Ramos (cell line): ENCODE data around the gene MOBP.

ENCODE experiments used
- in situ Hi-C: fragments of 300-500 bp; cut with MboI; formaldehyde crosslinking; loops from one replicate; pipeline ENCODE4 v1.14.3; 2022; ENCODE audit warnings: low sequenced_read_pairs; ENCODE audit not compliant: unreplicated experiment

Gene MOBP

DNA sequence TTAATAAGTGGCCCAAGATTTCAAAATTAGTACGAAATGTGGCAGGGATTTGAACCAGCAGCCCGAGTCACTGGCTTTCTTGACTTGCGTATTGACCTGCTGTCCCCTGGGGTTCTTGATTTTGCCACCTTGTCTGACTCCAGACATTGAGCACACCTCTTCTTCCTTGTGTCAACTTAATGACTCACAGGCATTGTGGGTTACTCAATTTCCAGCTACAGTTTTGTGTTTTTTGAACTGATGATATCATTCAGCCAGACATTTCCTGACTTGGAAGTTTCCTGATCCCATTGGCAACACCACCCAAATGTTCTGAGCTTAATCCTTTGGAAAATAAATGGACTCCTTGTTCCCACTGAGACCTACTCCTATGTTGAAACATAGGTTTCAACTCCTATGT is 64.2 kb downstream of the MOBP start:
- in situ Hi-C loops = no loop called here

DNA sequence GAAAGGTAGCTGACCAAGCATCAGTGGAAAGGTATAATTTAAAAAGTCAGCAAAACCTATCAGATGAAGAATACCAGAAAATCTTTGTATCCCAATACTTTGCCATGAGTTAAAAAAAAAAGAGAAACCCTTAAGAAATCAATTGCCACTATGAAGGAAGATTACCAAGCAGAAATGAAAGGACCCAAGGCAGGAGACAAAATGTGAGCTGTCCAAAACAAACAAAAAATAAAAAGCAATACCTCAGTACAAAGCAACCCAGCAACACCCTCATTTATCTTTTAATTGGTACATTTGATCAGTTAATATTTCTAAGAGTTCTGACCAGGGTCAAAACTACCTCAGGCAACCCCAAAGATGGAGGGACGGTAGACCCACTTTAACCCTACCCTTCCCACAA is 65.3 kb downstream of the MOBP start:
- in situ Hi-C loops = no loop called here

DNA sequence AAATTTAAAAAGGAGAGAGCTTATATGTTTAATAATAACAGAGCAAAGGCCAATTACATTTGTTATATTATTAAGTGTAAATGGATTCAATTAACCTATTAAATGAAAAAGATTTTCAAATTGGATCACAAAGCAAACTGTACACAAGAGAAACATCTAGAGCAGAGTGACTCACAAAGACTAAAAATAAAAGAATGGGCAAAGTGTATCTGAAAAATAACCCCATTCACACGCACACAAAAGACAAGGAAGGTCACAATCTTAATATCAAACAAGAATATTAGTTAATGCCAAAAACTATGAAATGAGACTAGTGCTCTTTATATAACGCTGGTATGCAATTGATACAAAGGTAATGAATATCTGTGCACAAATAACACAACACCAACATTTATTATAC is 65.7 kb downstream of the MOBP start:
- in situ Hi-C loops = no loop called here

DNA sequence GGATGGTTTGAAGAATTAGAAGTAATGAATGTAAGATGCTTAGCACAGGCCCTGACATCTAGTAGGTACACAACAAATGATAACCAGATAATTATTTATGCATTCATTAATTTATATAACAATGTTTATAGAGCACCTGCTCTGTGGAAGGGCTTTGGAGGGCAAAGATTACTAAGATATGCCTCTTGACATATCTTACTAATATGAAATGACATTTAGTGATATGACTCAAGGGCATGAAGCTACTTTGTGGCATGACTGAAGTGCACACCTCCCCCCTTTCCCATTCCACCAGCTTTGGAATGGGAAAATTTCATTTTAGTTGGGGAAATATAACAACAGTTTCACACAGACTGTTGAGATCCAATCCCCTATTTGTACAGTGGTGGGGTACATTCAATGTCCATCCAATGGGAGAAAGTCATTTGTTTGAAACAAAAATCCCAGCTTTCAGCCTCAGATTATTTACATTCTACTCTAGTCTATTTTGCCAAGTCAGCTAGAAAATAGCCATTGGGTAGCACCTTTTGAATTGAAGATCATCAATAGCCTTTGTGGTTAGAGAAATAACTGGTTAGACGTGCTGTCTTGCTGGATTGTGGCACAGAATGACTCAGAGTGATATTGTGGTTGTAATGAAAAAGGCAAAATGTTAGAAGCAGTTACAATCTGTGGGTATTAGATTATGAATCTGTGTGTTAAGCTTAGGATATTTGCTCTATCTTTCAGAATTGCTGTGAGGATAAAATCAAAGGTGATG is 72.9 kb downstream of the MOBP start:
- in situ Hi-C loops = no loop called here

DNA sequence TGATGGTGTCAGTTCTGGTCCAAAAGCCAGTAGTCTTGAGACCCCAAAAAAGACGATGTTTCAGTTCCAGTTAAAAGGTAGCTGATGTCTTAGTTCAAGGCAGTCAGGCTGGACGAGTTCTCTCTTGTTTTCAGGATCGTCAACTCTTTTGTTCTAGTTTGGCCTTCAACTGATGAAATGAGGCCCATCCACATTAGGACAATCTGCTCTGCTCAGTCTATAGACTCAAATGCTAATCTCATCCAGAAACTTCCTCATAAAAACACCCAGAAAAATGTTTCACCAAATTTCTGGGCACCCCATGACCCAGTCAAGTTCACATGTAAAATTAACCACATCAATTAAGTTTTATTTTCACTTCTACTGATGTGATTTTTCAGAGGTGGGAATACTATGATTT is 74.0 kb downstream of the MOBP start:
- in situ Hi-C loops = no loop called here

DNA sequence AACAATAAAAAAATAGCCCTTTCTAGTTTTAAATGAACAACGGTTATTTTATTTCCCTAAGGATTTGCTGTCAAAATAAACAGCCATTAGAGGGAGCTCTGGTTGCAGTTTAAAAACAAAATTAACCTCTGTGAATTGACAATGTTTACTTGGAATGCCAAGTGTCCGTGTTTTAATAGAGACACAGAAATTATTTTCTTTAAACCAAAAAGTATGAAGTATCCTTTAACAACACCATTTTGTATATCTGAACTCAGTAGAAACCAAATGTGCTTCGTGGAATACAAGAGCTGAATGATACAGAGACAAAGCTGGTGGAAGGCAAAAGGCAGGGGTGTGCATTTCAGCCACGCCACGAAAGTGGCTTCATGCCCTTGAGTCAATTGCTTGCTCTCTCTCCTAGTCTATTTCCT is 74.4 kb downstream of the MOBP start:
- in situ Hi-C loops = no loop called here

DNA sequence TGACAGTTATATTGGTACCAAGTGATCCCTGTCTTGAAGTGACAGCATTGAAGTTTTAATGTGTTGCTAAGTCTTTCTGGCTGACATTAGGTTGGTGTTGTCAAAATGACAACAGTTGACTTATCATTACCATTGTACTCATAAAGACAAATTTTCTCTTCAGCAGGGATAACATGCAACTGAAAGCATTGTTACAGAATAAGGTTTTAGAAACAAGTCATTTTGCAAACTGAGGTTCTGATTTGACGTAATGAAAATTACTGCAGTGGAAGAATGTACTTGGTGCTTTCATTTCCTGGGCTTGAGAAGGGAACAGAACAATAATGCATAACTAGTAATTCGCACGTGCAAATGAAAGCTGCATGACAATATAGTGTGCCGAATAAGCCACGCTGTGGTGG is 75.1 kb downstream of the MOBP start:
- in situ Hi-C loops = no loop called here

DNA sequence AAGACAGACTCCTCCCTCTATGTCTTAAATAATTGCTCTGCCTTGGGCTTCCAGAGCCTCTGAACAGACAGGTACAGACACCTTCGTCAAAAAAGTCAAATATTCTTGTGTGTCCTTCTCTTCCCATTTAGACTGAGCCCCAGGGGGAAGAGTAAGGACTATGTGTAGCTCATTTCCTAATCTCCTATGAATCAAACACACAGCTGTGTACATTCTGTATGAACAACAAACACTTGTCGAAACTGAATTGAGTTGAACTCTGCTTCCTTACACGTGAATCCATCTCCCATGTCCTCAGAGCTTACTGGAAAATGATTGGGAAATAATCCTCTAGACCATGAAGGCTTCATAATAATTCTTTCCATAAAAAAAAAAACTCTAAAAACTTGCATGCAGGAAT is 80.8 kb downstream of the MOBP start:
- in situ Hi-C loops = no loop called here

DNA sequence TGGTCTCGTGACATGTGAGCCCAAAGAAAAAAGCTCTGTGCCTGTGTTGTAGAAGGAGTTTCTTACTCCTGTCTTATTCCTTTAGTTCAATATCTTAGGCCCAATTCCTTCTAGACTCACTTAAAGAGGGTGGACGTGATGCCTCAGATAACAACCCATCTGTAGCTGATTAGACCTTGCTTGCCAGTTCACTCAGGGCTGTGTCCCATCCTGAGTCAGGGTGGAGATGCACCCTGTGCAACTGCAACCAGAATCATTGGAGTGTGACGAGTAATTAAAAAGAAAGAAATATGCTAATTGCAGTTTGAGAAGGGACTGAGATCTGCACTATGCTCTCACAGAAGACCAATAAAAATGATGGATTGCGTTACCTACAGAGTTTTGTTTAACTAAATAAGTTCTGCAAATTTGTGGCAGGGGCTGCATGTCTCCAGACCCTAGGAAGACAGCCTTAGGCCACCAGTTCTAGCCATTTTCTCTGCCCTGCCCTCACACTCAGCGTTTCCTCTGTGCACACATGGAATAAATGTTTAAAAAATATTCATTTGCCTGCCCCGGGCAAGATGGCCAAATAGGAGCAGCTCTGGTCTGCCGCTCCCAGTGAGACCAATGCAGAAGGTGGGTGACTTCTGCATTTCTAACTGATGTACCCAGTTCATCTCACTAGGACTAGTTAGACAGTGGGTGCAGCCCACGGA is 83.0 kb downstream of the MOBP start:
- in situ Hi-C loops = no loop called here
